Measurements from ENCODE around the gene GTF2IRD1.
"Not testable (repeated sequence)": the region's sequence is repeated elsewhere in the genome, so short reads cannot be mapped to it uniquely, and the experiment has no call there.

GTF2IRD1 gene

GRCh38 chr7:74507538-74508319 lies 54.0 kb downstream of the GTF2IRD1 start:
- H3K9me2 ChIP-seq (ENCODE audit: low read depth, low read length) = no peaks in the 10 kb centered on the region
- no peak overlapping the region for H3K27ac ChIP-seq (ENCODE audit: low read depth, low read length, poor library complexity, severe bottlenecking)
- no peak overlapping the region for H3K9ac ChIP-seq (ENCODE audit: low read length)
- no peak overlapping the region for H3K4me2 ChIP-seq (ENCODE audit: low read length)
- H3K79me2 ChIP-seq (ENCODE audit: insufficient read depth, low read length) = no peaks in the 10 kb centered on the region
- H3F3A ChIP-seq (ENCODE audit: insufficient read depth, low read length) = no peaks in the 10 kb centered on the region
- no peak overlapping the region for H2AFZ ChIP-seq (ENCODE audit: low read length)
- H3K9me3 ChIP-seq (ENCODE audit: low read length) = no peaks in the 10 kb centered on the region
- H4K20me1 ChIP-seq (ENCODE audit: insufficient read depth, low read length) = no peaks in the 10 kb centered on the region
- no peaks in the 10 kb centered on the region for H3K4me1 ChIP-seq (ENCODE audit: insufficient read depth, low read length, severe bottlenecking)
- no peak overlapping the region for H3K4me3 ChIP-seq (ENCODE audit: low read depth, low read length, poor library complexity, severe bottlenecking)
- TF ChIP-seq CTCF (IDR thresholded peaks at IDR 0.05; ENCODE audit: low read length) (no peak), EZH2 (IDR thresholded peaks at IDR 0.05; ENCODE audit: borderline replicate concordance, low read length) (no peak)
- H3K36me3 ChIP-seq (ENCODE audit: insufficient read depth, low read length) = no peaks in the 10 kb centered on the region
- H3K27me3 ChIP-seq (ENCODE audit: insufficient read depth, low read length) = peaks cover 9% of the 10 kb centered on the region; the same call in 1 of the 2 replicates

GRCh38 chr7:74509453-74509852 lies 55.7 kb downstream of the GTF2IRD1 start:
- H4K20me1 ChIP-seq (ENCODE audit: insufficient read depth, low read length) = not testable (repeated sequence)

GRCh38 chr7:74511345-74511744 lies 57.6 kb downstream of the GTF2IRD1 start:
- Histone ChIP-seq H3K27ac (ENCODE audit: low read depth, low read length, poor library complexity, severe bottlenecking) (no peak overlapping the region), H3K79me2 (ENCODE audit: insufficient read depth, low read length) (no peaks in the 10 kb centered on the region), H3K36me3 (ENCODE audit: insufficient read depth, low read length) (no peaks in the 10 kb centered on the region), H3K27me3 (ENCODE audit: insufficient read depth, low read length) (peaks cover 11% of the 10 kb centered on the region; the same call in 1 of the 2 replicates), H2AFZ (ENCODE audit: low read length) (no peak overlapping the region), H3K4me3 (ENCODE audit: low read depth, low read length, poor library complexity, severe bottlenecking) (no peak overlapping the region), H3K9me2 (ENCODE audit: low read depth, low read length) (no peaks in the 10 kb centered on the region), H3K9ac (ENCODE audit: low read length) (no peak overlapping the region), H4K20me1 (ENCODE audit: insufficient read depth, low read length) (no peaks in the 10 kb centered on the region), H3K4me1 (ENCODE audit: insufficient read depth, low read length, severe bottlenecking) (no peaks in the 10 kb centered on the region), H3F3A (ENCODE audit: insufficient read depth, low read length) (no peaks in the 10 kb centered on the region), H3K4me2 (ENCODE audit: low read length) (no peak overlapping the region), H3K9me3 (ENCODE audit: low read length) (no peaks in the 10 kb centered on the region)
- TF ChIP-seq EZH2 (IDR thresholded peaks at IDR 0.05; ENCODE audit: borderline replicate concordance, low read length) (no peak), CTCF (IDR thresholded peaks at IDR 0.05; ENCODE audit: low read length) (no peak)

More at GRCh38 chr7:74509453-74509852, 55.7 kb downstream of the GTF2IRD1 start:
- H3K79me2 ChIP-seq (ENCODE audit: insufficient read depth, low read length); H3F3A ChIP-seq (ENCODE audit: insufficient read depth, low read length); H3K36me3 ChIP-seq (ENCODE audit: insufficient read depth, low read length); H3K9ac ChIP-seq (ENCODE audit: low read length); H3K9me2 ChIP-seq (ENCODE audit: low read depth, low read length); H3K27ac ChIP-seq (ENCODE audit: low read depth, low read length, poor library complexity, severe bottlenecking); H3K9me3 ChIP-seq (ENCODE audit: low read length); H3K4me1 ChIP-seq (ENCODE audit: insufficient read depth, low read length, severe bottlenecking); H2AFZ ChIP-seq (ENCODE audit: low read length); H3K4me2 ChIP-seq (ENCODE audit: low read length); H3K4me3 ChIP-seq (ENCODE audit: low read depth, low read length, poor library complexity, severe bottlenecking): not testable (repeated sequence)
- H3K27me3 ChIP-seq (ENCODE audit: insufficient read depth, low read length) = peaks cover 16% of the 10 kb centered on the region; the same call in 1 of the 2 replicates

GRCh38 chr7:74512762-74513161 lies 59.1 kb downstream of the GTF2IRD1 start:
- no peaks in the 10 kb centered on the region for H3K36me3 ChIP-seq (ENCODE audit: insufficient read depth, low read length)
- TF ChIP-seq CTCF (IDR thresholded peaks at IDR 0.05; ENCODE audit: low read length) (no peak), EZH2 (IDR thresholded peaks at IDR 0.05; ENCODE audit: borderline replicate concordance, low read length) (no peak)
- no peaks in the 10 kb centered on the region for H3K79me2 ChIP-seq (ENCODE audit: insufficient read depth, low read length)
- no peaks in the 10 kb centered on the region for H4K20me1 ChIP-seq (ENCODE audit: insufficient read depth, low read length)
- no peak overlapping the region for H3K27ac ChIP-seq (ENCODE audit: low read depth, low read length, poor library complexity, severe bottlenecking)
- H3K4me3 ChIP-seq (ENCODE audit: low read depth, low read length, poor library complexity, severe bottlenecking) = no peak overlapping the region
- no peaks in the 10 kb centered on the region for H3F3A ChIP-seq (ENCODE audit: insufficient read depth, low read length)
- no peak overlapping the region for H3K9ac ChIP-seq (ENCODE audit: low read length)
- no peaks in the 10 kb centered on the region for H3K9me2 ChIP-seq (ENCODE audit: low read depth, low read length)
- no peak overlapping the region for H3K4me2 ChIP-seq (ENCODE audit: low read length)
- H2AFZ ChIP-seq (ENCODE audit: low read length) = no peak overlapping the region
- H3K9me3 ChIP-seq (ENCODE audit: low read length) = no peaks in the 10 kb centered on the region
- H3K4me1 ChIP-seq (ENCODE audit: insufficient read depth, low read length, severe bottlenecking) = no peaks in the 10 kb centered on the region
- peaks cover 7% of the 10 kb centered on the region; the same call in 1 of the 2 replicates for H3K27me3 ChIP-seq (ENCODE audit: insufficient read depth, low read length)
